Upper lobe of left lung (tissue), 6 donors: ENCODE data around the gene TARS3. TPM values are rescaled to one million over a fixed set of nuclear protein-coding genes. Genes with fewer than 3 reads are reported as not detected.

Experiments used
- ATAC-seq, 2 donors: fragments of 200-7000 bp; cut with Tn5 transposase; one replicate each; pipeline ENCODE4 v1.9.1; 2022; ENCODE audit warnings: mild to moderate bottlenecking in 2 of 2, moderate library complexity in 2 of 2; ENCODE audit not compliant: low FRiP score in 2 of 2
- DNase-seq, 2 donors: peaks; one replicate each; pipeline ENCODE4 v3.0.0-alpha.2; 2019 to 2020
- H3K27ac ChIP-seq, 4 donors: fragments of 200-600 bp; sonication (generic); one replicate each; pipeline ENCODE4 v1.5.1; 2016 to 2019
- H3K27me3 ChIP-seq, 4 donors: fragments of 200-600 bp; sonication (generic); one replicate each; pipeline ENCODE4 v1.5.1; 2017 to 2019
- H3K36me3 ChIP-seq, 4 donors: fragments of 200-600 bp; sonication (generic); one replicate each; pipeline ENCODE4 v1.5.1; 2016 to 2019
- H3K4me1 ChIP-seq, 4 donors: fragments of 200-600 bp; sonication (generic); one replicate each; pipeline ENCODE4 v1.5.1; 2018 to 2019
- H3K4me3 ChIP-seq, 4 donors: fragments of 200-600 bp; sonication (generic); one replicate each; pipeline ENCODE4 v1.5.1; 2017 to 2019; ENCODE audit warnings: mild to moderate bottlenecking in 2 of 4, moderate library complexity in 1 of 4
- H3K9me3 ChIP-seq, 4 donors: fragments of 200-600 bp; sonication (generic); one replicate each; pipeline ENCODE4 v1.5.1; 2018 to 2019
- CTCF ChIP-seq, 6 experiments: fragments of 450-650 bp in 4 of 6; fragments of 200-600 bp in 2 of 6; sonication (generic) in 2 of 6; IDR thresholded peaks; one replicate each; pipeline ENCODE4 v1.5.1; 2016 to 2019; ENCODE audit warnings: antibody characterized with exemption in 6 of 6
- EP300 ChIP-seq, 4 donors: sonication (generic); formaldehyde crosslinking; IDR thresholded peaks; one replicate each; pipeline ENCODE4 v1.5.1; 2017; ENCODE audit warnings: antibody characterized with exemption in 4 of 4, control low read depth in 2 of 4
- POLR2A ChIP-seq, 4 donors: fragments of 450-650 bp; IDR thresholded peaks; one replicate each; pipeline ENCODE4 v1.5.1; 2016 to 2017; ENCODE audit warnings: antibody characterized with exemption in 4 of 4, mild to moderate bottlenecking in 2 of 4
- POLR2AphosphoS5 ChIP-seq, 2 donors: sonication (generic); formaldehyde crosslinking; IDR thresholded peaks; one replicate each; pipeline ENCODE4 v1.5.1; 2017; ENCODE audit warnings: antibody characterized with exemption in 2 of 2
- WGBS, 2 donors: methylation state at CpG; one replicate each; pipeline ENCODE4 v1.1.5; 2017 to 2018; 5-methylcytosine and 5-hydroxymethylcytosine counted together
- total RNA-seq, 6 donors: library from RNA; depleted of rRNA in 4 of 6; stranded (reverse); fragments of >200 nt in 4 of 6; gene quantifications; one replicate each; pipeline versions ENCODE4 v1.1.0 to v1.2.1, GENCODE V29; 2016 to 2021
- donor health status: DM: no; HTN: no; CAD: no; lungs with moderate emphysema.
- donor health status: DM: no; HTN: yes; CAD: no; lungs with severe emphysema.

The TARS3 gene
- total RNA-seq, 6 donors from 2014 or later: 8.7 to 45.1 (median 13.9) TPM

- Histone ChIP-seq H3K27ac (no peak overlapping the region), H3K36me3 (peaks cover 8 to 53% (median 18%) of the 10 kb centered on the region in 4 donors), H3K9me3 (no peaks in the 10 kb centered on the region), H3K27me3 (no peaks in the 10 kb centered on the region), H3K4me1 (peaks cover 7 to 11% (median 9%) of the 10 kb centered on the region in 4 donors), H3K4me3 (no peak overlapping the region)
- 95 to 97% methylated on average over 3 of the region's 3 CpGs for WGBS, 2 donors
- ATAC-seq (no peak), DNase-seq (no peak)
- TF ChIP-seq EP300 (IDR thresholded peaks at IDR 0.05) (no peak), POLR2A (IDR thresholded peaks at IDR 0.05) (no peak), POLR2AphosphoS5 (IDR thresholded peaks at IDR 0.05) (no peak), CTCF (IDR thresholded peaks at IDR 0.05) (no peak)
Observed at GRCh38 chr15:101718896-101719295, 5.4 kb downstream of the TARS3 start.

DNA sequence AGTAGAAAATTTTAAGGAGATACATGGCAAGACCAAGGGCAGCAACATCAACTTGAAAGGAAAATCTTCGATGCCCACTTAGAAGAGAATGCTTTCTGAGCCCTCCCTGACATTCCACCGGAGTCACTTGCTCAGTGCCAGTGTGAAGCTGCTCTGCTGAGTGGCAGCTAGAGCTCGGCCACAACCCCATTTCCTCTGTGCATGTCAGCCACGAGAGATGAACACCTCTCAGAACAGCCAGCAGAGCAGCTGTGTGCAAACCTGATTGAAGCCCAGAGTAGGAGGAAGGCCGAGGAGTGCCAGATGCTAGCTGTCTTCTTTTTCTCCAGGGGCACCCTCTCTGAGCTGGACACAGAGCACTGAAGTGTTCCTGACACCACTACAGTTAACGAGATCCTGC lies 12.2 kb downstream of the TARS3 start:
- peaks cover 0 to 68% (median 30%) of the 10 kb centered on the region in 4 donors for H3K36me3 ChIP-seq
- no peak for ATAC-seq
- TF ChIP-seq EP300 (IDR thresholded peaks at IDR 0.05) (no peak), CTCF (IDR thresholded peaks at IDR 0.05) (no peak)

DNA sequence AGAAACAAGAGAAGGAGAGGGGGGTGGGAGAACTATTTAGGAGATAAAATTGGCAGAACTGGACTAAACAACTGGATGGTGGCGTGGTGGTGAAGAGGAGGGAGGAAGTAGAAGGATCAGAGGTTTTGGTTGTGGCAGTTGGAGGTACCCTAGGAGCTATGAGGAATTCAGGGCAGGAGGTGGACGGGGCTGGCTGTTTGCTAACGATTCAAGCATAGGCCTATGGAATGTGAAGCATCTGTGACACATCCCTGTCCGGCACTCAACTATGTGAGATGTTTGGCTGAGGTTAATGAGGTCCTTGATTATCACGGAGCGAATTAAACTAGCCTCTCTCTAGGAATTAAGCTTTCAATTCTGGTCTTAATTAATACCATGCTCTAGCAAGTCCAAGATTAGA lies 13.5 kb downstream of the TARS3 start:
- H3K4me1 ChIP-seq: no peaks in the 10 kb centered on the region
- WGBS, 2 donors: 65 to 68% methylated on average over 6 of the region's 6 CpGs
- no peaks in the 10 kb centered on the region for H3K9me3 ChIP-seq
- TF ChIP-seq POLR2A (IDR thresholded peaks at IDR 0.05) (no peak), CTCF (IDR thresholded peaks at IDR 0.05) (no peak), EP300 (IDR thresholded peaks at IDR 0.05) (no peak), POLR2AphosphoS5 (IDR thresholded peaks at IDR 0.05) (no peak)
- ATAC-seq (no peak), DNase-seq (no peak)
- peaks cover 0 to 77% (median 33%) of the 10 kb centered on the region in 4 donors for H3K36me3 ChIP-seq
- no peak overlapping the region for H3K27ac ChIP-seq
- no peaks in the 10 kb centered on the region for H3K27me3 ChIP-seq
- no peak overlapping the region for H3K4me3 ChIP-seq

More for the DNA sequence above, 12.2 kb downstream of the TARS3 start:
- 82 to 92% methylated on average over 6 of the region's 6 CpGs for WGBS, 2 donors
- no peak for DNase-seq
- H3K4me1 ChIP-seq: no peaks in the 10 kb centered on the region
- no peak overlapping the region for H3K4me3 ChIP-seq
- no peaks in the 10 kb centered on the region for H3K27me3 ChIP-seq
- H3K9me3 ChIP-seq: no peaks in the 10 kb centered on the region
- no peak overlapping the region for H3K27ac ChIP-seq

DNA sequence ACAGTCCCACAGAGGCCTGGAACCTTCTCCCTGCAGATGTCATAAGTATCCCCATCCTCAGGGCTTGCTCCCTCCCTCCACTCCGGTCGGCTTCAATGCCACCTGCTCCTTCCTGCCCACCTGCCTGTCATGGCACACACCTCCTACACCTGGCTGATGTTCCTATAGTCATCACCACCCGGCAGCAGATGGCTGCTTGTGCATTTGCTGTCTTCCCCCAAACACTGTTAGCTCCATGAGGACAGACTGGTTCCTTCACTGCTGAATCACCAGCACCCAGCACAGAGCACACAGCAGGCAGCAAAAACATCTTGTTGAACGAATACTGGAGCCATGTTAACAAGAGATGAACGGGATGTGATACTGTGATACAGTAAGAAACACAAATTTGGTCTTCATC lies 14.8 kb downstream of the TARS3 start:
- no peak for DNase-seq
- no peaks in the 10 kb centered on the region for H3K27me3 ChIP-seq
- 93 to 94% methylated on average over 5 of the region's 5 CpGs for WGBS, 2 donors
- no peaks in the 10 kb centered on the region for H3K4me1 ChIP-seq
- no peak overlapping the region for H3K4me3 ChIP-seq
- H3K9me3 ChIP-seq: no peaks in the 10 kb centered on the region
- TF ChIP-seq CTCF (IDR thresholded peaks at IDR 0.05): no peak
- ATAC-seq: peak in 1 of 2 donors; percentile 32
- H3K27ac ChIP-seq: no peak overlapping the region
- H3K36me3 ChIP-seq: peaks cover 0 to 85% (median 40%) of the 10 kb centered on the region in 4 donors

GRCh38 chr15:101707983-101708382 lies 16.3 kb downstream of the TARS3 start:
- H3K36me3 ChIP-seq: peaks cover 0 to 79% (median 39%) of the 10 kb centered on the region in 4 donors
- H3K27me3 ChIP-seq: no peaks in the 10 kb centered on the region
- no peaks in the 10 kb centered on the region for H3K4me1 ChIP-seq
- DNase-seq: no peak
- no peak for TF ChIP-seq CTCF (IDR thresholded peaks at IDR 0.05)
- no peak for TF ChIP-seq POLR2AphosphoS5 (IDR thresholded peaks at IDR 0.05)
- no peak for TF ChIP-seq POLR2A (IDR thresholded peaks at IDR 0.05)
- TF ChIP-seq EP300 (IDR thresholded peaks at IDR 0.05): no peak
- no peaks in the 10 kb centered on the region for H3K9me3 ChIP-seq
- WGBS, 2 donors: 88 to 91% methylated on average over 4 of the region's 4 CpGs
- no peak overlapping the region for H3K4me3 ChIP-seq
- no peak for ATAC-seq
- H3K27ac ChIP-seq: no peak overlapping the region
